CD4-positive, alpha-beta T cell treated with Interleukin-21 for 1 hour (primary cell): Measurements from ENCODE around the gene PDLIM7.

ENCODE experiments used
- DNase-seq: peaks from one replicate; pipeline ENCODE4 v3.0.0-alpha.2; 2020

Gene PDLIM7

DNA sequence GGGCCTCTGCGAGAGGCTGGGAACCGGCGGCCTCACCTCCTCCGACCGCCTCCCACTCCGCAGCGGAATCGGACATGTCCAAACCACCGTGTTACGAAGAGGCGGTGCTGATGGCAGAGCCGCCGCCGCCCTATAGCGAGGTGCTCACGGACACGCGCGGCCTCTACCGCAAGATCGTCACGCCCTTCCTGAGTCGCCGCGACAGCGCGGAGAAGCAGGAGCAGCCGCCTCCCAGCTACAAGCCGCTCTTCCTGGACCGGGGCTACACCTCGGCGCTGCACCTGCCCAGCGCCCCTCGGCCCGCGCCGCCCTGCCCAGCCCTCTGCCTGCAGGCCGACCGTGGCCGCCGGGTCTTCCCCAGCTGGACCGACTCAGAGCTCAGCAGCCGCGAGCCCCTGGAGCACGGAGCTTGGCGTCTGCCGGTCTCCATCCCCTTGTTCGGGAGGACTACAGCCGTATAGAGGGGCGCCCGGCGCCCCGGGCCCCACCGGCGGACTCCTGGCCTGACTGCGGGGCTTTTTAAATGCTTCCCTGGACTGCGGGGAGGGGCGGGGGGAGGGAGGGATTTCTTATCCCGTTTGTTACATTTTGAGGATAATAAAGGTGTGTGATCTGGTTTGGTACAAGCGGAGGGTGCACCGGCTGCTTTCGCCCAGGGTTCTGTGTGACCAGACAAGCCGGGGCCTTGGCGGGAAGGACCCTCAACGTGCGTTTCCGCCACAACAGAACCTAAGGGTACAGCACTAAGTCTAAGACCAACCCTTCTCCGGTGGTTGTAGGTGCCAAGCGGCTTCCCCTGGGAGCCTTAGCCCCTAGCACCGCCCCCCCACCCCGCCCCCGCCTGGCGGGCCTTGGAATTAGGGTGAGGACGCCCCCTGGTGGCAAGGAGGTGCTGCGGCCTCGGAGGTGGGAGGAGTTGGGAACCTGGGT, 41.5 kb downstream of the PDLIM7 start:
- peak; percentile 93 for DNase-seq

- DNase-seq, result peak; percentile 93
These were observed 42.3 kb downstream of the PDLIM7 start for GRCh38 chr5:177455036-177455660.

GRCh38 chr5:177454397-177455035, 42.9 kb downstream of the PDLIM7 start:
- DNase-seq, result peak; percentile 96

DNA sequence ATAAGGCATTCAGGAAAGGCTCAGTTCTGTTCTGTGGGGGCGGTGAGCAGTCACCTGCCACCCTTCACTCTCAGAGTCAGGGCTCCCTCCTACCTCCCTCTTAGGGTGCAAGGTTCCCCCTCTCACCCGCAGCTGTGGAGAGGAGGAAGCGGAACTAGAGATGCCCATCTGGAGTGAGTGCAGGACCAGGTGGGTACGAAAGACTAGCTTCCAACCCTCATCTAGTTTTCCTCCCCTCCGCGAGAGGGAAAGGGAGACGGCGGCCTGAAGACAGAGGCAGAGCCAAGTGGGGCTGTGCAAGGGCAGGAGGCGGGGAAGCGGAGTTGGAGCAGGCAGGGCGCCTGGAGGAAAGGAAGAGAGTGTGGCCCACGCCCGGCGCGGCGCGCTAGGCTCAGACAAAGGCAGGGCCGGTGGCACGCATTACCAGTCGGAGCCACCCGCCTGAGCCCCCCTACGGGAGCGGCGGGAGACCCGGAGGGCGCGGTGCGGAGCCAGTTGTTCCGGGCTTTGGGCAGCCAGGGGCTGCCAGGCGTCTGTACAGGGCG, 43.5 kb downstream of the PDLIM7 start:
- DNase-seq, result no peak

DNA sequence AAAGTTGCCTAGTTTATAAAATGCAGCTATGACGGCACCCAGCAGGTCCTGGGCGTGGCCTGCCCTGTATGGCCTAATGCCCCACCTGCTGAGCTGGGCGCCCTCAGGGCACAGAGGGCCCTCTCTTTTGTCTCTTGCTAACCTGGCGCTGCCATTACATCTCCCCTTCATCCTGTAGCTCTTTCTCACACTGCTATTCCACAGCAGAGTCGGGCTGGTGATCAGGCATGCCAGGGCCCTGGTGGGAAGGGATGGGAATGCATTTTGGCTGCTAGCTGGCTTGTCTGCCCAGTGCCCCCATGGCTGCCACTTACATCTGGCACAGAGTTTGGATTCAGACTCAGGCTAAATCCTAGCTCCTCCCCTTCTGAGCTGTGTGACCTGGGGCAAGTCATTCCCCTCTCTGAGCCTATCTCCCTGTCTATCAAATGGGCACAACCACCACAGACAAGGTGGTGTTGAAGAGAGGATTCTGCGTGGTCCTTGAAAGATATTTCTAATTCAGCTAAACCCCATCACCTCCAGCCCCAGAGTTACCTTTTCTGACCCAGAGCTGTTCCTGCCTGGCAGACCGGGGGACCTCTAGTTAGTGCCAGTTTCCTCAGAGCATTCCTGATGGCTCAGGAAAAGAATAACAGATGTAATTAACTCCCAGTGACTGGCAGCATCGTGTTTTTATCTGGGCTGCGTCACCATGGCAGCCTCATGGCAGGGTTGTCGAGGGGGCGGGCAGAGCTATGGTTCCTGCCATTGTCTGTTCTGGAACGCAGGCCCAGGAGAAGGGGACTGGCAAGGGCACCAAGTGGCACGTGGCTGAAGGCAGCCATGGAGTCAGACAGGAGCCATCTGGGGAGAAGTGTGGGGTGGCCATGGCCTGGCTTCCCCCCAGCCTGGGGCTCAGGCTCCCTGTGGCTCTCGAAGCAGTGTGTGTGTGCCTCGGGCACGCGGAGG, 44.4 kb downstream of the PDLIM7 start:
- DNase-seq, result no peak

- DNase-seq, result no peak
These were observed 46.6 kb downstream of the PDLIM7 start for GRCh38 chr5:177450667-177451424.

DNA sequence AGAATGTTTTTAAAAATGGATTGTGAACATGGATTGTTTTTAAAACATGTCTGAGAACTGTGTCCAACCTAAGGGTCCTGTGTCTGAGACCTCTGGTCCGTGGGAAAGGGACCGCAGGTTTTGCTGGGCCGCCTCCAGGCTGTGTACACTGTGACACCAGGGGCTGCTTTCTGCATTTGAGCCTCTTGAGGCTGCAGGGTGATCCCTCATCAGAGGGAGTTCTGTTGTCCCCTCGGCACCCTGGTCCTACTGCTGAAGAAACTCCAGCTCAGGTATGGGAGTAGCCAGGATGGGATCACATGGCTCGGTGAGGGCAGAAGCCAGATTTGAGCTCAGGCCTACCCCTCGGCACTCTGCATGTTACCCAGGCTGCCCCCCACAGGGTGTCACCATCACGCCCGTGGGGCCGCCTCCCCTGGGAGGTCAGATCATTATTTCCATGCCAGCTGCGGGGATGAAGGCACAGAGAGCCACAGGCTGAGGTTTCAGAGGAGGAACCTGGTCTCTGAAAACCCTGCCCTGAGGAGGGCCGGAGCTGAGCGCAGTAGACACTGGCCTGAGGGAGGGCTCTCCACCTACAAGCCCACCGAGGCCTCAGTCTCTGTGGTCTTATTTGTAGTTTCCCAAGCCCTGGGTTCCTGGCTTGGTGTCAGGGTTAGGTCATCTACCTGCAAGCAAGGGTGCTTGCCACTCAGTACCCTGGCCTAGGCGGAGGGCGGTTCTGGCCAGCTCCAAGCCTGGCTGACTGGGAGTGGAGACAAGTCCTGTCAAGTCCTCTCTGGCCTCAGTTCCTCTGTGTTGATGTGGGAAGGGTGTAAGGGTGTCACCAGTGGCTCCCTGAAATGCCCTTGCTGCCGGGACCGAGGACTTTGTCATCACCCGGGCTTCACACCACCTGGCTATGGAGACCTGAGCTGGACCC, 48.0 kb downstream of the PDLIM7 start:
- no peak for DNase-seq

DNA sequence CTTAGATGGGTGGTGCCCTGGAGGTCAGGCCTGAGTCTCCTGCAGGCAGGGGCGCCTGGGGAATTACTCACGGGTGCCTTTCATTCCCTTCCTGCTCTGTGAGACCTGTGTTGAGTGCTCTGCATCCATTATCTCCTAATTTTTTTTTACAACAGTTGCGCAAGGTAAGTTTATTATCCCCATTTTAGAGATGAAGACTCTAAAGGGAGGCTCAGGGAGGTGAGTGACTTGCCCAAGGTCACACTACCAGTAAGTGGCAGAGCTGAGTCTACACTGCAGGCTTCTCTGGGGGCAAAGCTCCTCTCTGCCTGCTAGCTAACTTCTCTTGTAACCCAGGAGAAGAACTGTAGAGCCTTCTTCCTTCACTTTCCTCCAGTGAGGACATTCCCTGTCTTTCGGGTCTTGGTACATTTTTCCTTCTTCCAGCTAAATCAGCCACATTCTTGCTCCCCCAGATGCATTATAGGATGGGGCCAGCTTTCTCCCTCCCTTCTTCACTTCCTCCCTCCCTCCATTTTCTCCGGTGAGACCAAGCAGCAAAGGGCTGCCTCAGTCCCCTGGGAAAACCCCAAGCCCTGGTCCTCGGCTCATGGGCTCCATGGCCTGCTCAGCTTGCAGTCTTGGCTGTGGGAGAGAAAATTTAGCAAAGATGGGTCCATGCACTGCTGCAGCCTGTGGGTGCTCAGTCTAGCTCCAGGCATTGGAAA, 49.0 kb downstream of the PDLIM7 start:
- no peak for DNase-seq

DNA sequence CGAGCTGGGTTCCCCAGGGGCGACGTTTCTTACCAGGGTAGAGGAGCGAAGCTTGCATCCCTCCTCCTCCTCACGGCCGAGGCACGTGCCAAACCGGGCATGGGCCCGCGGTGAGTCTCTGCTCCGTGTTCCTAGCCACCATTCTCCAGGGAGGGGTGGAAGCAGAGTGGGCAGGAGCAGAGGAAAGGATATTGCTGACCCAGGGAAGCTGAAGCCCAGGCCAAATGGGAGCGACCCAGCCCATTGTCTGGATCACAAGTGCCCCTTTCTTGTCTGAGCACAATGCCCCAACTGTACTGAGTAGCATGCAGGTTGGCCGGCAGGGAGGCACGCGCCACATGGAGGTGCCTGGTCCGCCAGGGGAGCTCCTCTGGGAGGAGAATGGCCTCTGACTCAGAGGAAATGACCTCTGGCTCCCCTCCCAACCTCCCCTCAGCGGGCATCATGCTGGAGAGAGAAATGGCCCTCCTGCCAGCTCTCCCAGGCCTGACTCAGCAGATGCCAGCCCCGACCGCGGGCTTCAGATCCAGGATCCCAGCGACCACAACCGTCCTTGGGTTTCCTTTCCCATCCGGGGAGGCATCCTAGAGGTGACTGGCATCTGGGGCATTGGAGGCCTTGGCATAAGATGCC, 49.7 kb downstream of the PDLIM7 start:
- no peak for DNase-seq

GRCh38 chr5:177447066-177447610, 50.3 kb downstream of the PDLIM7 start:
- peak; percentile 87 for DNase-seq

DNA sequence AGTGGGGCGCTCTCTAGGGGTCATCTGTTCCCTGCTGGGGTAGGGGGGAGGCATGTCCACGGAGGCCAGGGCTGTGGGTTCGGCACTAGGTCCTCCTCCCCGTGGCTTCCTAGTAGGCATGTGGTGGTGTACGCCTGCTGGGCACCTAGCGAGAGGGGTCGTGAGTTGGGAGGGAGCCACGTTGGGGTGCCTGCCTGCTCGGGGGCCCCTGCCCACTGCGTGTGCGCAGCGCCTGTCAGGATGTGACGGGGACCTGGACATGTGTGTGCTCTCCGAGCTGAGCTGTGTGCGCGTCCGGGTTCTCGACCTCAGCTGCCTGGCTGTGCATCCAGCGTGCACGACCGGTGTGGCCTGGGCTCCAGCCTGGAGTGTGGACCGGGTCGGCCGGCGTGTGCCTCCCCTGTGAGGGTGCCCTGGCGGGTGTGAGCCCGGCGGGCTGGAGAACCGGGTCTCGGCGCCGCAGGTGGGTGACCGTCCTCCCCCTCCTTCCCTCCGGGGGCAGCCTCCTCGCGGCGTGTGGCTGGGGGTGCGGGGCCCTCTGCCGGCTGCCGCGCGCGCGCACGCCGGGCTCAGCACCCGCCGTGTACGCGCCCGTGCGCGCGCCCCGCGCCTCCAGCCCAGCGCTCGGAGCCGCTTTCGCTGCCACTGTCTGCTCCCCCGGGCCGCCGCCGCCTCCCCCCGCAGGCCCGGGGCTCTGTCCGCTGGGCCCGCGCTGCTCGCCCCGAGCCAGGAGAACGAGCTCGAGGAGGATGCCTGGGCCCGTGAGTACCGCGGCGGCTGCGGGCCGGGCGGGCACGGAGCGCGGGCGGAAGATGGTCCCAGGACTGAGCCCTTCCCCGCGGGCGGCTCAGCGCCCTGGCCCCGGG, 51.0 kb downstream of the PDLIM7 start, which contains the start of gene PRR7:
PRR7 (plus strand) TSS at position 615 of the 866 bp plus-strand sequence. CDS start 8,254 bp downstream, outside the sequence.
- peak; percentile 80 for DNase-seq

- DNase-seq, result no peak
These were observed 51.5 kb downstream of the PDLIM7 start for GRCh38 chr5:177445917-177446199.

- DNase-seq, result peak; percentile 59
These were observed 52.1 kb downstream of the PDLIM7 start for GRCh38 chr5:177445052-177445916.

- peak; percentile 66 for DNase-seq
These were observed 53.0 kb downstream of the PDLIM7 start for GRCh38 chr5:177444106-177445051.

GRCh38 chr5:177443144-177443983, 54.0 kb downstream of the PDLIM7 start:
- DNase-seq, result no peak
